K562 (cell line): ENCODE data around the gene LTO1. TPM values are rescaled to one million over a fixed set of nuclear protein-coding genes. Genes with fewer than 3 reads are reported as not detected.

ENCODE experiments used
- CBFA2T2 ChIP-seq: fragments of 450-650 bp; conservative IDR thresholded peaks from 2 replicates; pipeline ENCODE4 v1.6.1; 2017; ENCODE audit warnings: mild to moderate bottlenecking
- SP1 ChIP-seq: sonication (generic); formaldehyde crosslinking; IDR thresholded peaks from 2 replicates; pipeline ENCODE4 v1.8.1; 2022; ENCODE audit warnings: mild to moderate bottlenecking, missing genetic modification reagents
- polyA plus RNA-seq, 8 experiments: library from polyadenylated mRNA; depleted of rRNA in 4 of 8; stranded (reverse) in 5 of 8; unstranded in 3 of 8; fragments of >200 nt; fragmentation: Nextera tagmentation in 2 of 8; fragmentation: Illumina TruSeq in 1 of 8; extraction: Ambion mirVana in 2 of 8; extraction: Trizol in 1 of 8; gene quantifications; 2 replicates each; pipeline versions ENCODE4 v1.2.1 to v1.2.3, GENCODE V29; 2011 to 2014; ENCODE audit warnings: inconsistent platforms in 1 of 8, missing spikeins in 1 of 8
- total RNA-seq, 7 experiments: library from RNA; depleted of rRNA in 6 of 7; stranded (reverse); fragments of >200 nt in 6 of 7; fragmentation: Illumina TruSeq in 2 of 7; extraction: Trizol in 2 of 7; gene quantifications; 2 replicates each; pipeline versions ENCODE4 v1.2.1 to v1.2.3, GENCODE V29; 2011 to 2021; ENCODE audit warnings: low replicate concordance in 1 of 7
- TF ChIP-seq, protein P1 (sequence below), 3 experiments: IDR thresholded peaks in 2 of 3; conservative IDR thresholded peaks in 1 of 3; 2 replicates each; pipeline ENCODE4 v1.5.1; 2011 to 2012; ENCODE audit warnings: low read length in 3 of 3, mild to moderate bottlenecking in 3 of 3, control low read depth in 2 of 3, improper control_type of control experiment in 1 of 3, inconsistent platforms in 1 of 3, low read depth in 1 of 3, mixed read lengths in 1 of 3, moderate library complexity in 1 of 3; ENCODE audit not compliant: insufficient read depth in 2 of 3
- TF ChIP-seq, protein P2 (sequence below): fragments of 250-450 bp; sonication (Bioruptor Pico); IDR thresholded peaks from 2 replicates; pipeline ENCODE4 v1.6.1; 2021; ENCODE audit warnings: mild to moderate bottlenecking
- TF ChIP-seq, protein P3 (sequence below): sonication (generic); formaldehyde crosslinking; IDR thresholded peaks from 2 replicates; pipeline ENCODE4 v1.8.1; 2023; ENCODE audit warnings: missing genetic modification reagents, mild to moderate bottlenecking, borderline replicate concordance

LTO1 gene
- total and polyA plus RNA-seq, 9 of the 15 experiments (the other 6 are each of a cell fraction or from before 2014, with no cell fraction given): 2.6 to 43.4 (median 19.1) TPM

DNA sequence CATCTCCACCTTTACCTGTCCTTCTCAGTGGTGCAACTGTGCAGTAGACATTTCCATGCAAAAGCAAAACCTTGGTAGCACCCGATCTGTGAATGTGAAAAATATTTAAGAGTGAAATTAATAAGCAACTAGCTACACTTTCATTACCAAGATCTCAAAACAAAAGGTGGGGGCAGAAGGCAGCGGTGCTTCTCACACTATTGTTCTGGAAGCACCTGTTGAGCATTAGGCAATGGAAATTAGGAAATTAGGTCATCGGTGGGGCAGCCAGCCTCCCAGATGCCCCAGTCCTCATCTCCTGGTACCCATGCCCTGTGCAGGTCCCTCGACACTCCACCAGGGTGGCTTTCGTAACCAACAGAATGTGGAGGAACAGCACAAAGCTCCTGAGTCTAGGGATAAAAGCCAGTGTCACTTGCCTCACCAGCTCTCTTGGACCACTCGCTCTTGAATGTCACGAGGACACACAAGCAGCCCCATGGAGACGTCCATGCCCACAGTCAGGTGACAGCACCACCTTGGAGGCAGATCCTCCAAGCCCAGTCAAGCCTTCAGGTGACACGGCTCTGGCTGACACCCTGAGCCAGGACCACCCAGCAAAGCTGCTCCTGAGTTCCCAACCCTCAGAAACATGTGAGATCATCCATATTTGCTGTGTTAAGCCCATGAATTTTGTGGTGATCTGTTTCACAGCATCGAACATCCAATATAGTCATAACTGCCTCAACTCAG, 3.3 kb downstream of the LTO1 start (continued):
- TF ChIP-seq, protein P1, sequence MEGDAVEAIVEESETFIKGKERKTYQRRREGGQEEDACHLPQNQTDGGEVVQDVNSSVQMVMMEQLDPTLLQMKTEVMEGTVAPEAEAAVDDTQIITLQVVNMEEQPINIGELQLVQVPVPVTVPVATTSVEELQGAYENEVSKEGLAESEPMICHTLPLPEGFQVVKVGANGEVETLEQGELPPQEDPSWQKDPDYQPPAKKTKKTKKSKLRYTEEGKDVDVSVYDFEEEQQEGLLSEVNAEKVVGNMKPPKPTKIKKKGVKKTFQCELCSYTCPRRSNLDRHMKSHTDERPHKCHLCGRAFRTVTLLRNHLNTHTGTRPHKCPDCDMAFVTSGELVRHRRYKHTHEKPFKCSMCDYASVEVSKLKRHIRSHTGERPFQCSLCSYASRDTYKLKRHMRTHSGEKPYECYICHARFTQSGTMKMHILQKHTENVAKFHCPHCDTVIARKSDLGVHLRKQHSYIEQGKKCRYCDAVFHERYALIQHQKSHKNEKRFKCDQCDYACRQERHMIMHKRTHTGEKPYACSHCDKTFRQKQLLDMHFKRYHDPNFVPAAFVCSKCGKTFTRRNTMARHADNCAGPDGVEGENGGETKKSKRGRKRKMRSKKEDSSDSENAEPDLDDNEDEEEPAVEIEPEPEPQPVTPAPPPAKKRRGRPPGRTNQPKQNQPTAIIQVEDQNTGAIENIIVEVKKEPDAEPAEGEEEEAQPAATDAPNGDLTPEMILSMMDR (IDR thresholded peaks at IDR 0.05 in 2 of 3, conservative IDR thresholded peaks at IDR 0.05 in 1 of 3; ENCODE audit: insufficient read depth in 2 of 3, low read depth in 1 of 3, low read length in 3 of 3): no peak
- TF ChIP-seq, protein P2, sequence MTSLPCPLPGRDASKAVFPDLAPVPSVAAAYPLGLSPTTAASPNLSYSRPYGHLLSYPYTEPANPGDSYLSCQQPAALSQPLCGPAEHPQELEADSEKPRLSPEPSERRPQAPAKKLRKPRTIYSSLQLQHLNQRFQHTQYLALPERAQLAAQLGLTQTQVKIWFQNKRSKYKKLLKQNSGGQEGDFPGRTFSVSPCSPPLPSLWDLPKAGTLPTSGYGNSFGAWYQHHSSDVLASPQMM: no peak
- TF ChIP-seq CBFA2T2 (no peak), SP1 (CRISPR knock-in tag) (no peak)
- TF ChIP-seq, protein P3, sequence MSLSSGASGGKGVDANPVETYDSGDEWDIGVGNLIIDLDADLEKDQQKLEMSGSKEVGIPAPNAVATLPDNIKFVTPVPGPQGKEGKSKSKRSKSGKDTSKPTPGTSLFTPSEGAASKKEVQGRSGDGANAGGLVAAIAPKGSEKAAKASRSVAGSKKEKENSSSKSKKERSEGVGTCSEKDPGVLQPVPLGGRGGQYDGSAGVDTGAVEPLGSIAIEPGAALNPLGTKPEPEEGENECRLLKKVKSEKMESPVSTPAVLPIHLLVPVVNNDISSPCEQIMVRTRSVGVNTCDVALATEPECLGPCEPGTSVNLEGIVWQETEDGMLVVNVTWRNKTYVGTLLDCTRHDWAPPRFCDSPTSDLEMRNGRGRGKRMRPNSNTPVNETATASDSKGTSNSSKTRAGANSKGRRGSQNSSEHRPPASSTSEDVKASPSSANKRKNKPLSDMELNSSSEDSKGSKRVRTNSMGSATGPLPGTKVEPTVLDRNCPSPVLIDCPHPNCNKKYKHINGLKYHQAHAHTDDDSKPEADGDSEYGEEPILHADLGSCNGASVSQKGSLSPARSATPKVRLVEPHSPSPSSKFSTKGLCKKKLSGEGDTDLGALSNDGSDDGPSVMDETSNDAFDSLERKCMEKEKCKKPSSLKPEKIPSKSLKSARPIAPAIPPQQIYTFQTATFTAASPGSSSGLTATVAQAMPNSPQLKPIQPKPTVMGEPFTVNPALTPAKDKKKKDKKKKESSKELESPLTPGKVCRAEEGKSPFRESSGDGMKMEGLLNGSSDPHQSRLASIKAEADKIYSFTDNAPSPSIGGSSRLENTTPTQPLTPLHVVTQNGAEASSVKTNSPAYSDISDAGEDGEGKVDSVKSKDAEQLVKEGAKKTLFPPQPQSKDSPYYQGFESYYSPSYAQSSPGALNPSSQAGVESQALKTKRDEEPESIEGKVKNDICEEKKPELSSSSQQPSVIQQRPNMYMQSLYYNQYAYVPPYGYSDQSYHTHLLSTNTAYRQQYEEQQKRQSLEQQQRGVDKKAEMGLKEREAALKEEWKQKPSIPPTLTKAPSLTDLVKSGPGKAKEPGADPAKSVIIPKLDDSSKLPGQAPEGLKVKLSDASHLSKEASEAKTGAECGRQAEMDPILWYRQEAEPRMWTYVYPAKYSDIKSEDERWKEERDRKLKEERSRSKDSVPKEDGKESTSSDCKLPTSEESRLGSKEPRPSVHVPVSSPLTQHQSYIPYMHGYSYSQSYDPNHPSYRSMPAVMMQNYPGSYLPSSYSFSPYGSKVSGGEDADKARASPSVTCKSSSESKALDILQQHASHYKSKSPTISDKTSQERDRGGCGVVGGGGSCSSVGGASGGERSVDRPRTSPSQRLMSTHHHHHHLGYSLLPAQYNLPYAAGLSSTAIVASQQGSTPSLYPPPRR (CRISPR knock-in tag): no peak
